HL-60/S4 treated with retinoic acid at 250 ng/mL for 4 days and 3 days (cell line): ENCODE results near the gene LYZL4.

Experiments used
- in situ Hi-C: fragments of 300-500 bp; cut with MboI; formaldehyde crosslinking; loops from 2 replicates; pipeline ENCODE4 v1.7.0; 2022; ENCODE audit warnings: low sequenced_read_pairs

Gene LYZL4

DNA sequence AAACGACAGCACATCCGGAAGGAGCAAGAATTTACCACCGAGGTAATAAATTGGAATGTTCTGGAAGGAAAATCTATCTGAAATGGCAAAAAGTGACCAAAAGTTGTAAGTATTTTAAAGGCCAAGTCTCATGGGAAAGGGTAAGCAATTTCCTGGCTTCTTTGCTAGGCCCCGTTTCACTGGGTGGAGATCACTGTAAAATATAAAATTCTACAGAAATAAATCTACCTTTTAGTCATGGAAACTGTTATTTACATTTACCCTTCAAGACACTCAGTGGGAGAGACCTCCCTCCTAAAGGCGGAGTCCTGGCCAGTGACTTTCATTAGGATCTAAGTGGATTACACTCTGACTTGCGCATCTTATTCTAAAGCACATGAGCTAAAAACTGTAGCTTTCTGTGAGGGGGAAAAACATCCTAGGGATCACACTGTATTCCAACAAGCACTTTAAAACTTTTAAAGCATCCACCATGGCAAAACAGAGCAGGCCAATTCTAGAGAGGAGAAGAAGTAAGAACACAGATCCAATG, 28.8 kb downstream of the LYZL4 start:
- in situ Hi-C loops = no loop called here

GRCh38 chr3:42377681-42378080, 32.7 kb downstream of the LYZL4 start:
- in situ Hi-C loops = no loop called here

- in situ Hi-C loops = no loop called here
Measured at GRCh38 chr3:42376344-42376798, 34.0 kb downstream of the LYZL4 start.

GRCh38 chr3:42375121-42375800, 35.1 kb downstream of the LYZL4 start:
- in situ Hi-C loops = no loop called here

DNA sequence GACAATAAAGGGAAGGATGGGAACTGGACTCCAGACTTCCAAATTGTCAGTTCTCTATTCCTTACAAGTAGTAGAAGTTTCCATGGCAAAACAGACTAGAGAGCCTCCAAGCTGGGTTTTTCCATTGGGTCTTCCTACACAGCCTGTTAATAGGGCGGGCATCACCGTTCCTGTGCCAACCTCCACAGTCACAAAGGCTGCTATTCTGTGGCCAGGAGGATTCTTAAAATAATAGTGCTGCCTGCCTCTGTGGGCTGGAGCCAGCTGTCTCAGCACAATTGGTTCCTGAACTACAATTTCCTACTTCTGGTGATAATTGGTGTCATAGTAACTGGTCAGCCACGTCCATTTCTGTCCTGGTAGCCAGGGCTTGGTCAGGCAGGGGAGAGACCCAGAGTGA, 38.6 kb downstream of the LYZL4 start:
- in situ Hi-C loops = no loop called here

GRCh38 chr3:42369832-42370231, 40.6 kb downstream of the LYZL4 start:
- in situ Hi-C loops = no loop called here

DNA sequence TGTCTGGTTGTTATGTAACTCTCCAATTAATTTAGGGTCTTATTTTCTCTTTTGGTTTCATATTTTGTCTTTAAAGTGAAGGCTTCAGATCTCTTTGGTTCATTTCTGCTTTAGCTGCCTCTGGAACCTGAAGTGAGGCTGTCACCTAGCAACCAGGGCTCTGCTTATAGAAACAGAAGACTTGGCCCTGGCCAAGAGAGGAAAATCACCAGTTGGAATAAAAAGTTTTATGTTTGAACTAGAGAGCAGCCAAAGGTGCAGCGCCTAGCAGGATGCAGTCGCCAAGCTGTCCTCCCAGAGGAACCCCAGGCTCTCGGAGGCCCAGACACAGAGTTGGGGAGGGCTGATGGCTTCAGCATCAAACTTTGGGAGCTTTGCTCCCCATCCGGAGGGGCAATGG, 41.1 kb downstream of the LYZL4 start:
- in situ Hi-C loops = no loop called here

- in situ Hi-C loops = no loop called here
Measured at GRCh38 chr3:42368861-42369260, 41.5 kb downstream of the LYZL4 start.

- in situ Hi-C loops = no loop called here
Measured at GRCh38 chr3:42367903-42368302, 42.5 kb downstream of the LYZL4 start.

DNA sequence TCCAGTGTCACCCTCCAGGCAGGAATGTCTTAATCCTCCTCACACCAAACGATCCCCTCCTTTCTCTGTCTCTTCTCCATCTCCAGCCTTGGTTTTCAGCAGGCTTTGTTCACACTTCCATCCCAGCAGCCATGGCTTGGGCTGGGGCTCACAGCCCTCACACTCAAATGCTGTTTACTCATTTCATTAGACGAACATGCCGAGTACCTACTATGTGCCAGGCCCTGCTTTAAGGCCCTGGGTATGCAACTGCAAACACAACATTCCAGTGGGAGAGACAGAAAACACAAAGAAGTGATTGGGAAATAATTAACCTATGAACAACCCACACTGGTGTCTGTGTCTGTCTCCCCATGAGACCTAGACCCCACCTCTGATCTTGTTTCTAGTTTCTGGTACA, 43.9 kb downstream of the LYZL4 start:
- in situ Hi-C loops = no loop called here

- in situ Hi-C loops = no loop called here
Measured at GRCh38 chr3:42357335-42357734, 53.1 kb downstream of the LYZL4 start.

- in situ Hi-C loops = no loop called here
Measured at GRCh38 chr3:42355612-42356011, 54.8 kb downstream of the LYZL4 start.

DNA sequence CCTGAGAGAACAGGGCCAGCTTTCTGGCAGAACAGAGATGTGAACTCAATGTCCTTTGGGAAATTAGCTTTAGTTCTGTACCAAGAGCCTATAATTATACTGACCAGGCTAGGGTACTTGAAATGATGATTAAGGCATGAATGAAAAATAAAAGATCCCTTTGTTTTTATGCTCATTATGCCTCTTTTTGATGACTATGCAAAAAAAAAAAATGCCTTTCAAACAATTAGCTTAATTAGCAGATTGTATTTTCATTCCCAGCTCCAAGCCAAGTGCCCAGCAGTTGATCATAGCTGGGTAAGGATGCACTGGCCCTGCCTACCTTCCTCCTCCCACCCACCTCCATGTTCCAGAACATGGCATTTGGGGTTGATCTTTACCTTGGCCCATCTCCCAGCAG, 56.8 kb downstream of the LYZL4 start:
- in situ Hi-C loops = no loop called here

DNA sequence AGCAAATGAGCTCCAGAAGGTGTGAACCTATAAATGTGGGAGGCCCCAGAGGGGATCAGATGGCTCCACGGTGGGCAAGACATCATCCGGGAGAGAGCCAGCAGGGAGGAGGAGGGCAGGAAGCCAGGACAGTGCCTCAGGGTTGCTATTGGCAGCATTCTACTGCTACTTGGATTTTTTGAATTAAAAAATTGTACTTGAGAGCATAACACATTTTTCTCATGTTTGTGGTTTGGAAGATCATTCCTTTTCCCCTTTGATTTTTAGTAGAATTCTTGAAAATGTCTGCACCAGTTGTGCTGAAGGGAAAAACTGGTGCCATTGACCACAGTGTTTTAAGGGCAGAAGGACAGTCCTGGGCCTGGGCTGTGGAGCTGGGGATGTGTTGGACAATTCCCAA, 59.2 kb downstream of the LYZL4 start:
- in situ Hi-C loops = no loop called here

DNA sequence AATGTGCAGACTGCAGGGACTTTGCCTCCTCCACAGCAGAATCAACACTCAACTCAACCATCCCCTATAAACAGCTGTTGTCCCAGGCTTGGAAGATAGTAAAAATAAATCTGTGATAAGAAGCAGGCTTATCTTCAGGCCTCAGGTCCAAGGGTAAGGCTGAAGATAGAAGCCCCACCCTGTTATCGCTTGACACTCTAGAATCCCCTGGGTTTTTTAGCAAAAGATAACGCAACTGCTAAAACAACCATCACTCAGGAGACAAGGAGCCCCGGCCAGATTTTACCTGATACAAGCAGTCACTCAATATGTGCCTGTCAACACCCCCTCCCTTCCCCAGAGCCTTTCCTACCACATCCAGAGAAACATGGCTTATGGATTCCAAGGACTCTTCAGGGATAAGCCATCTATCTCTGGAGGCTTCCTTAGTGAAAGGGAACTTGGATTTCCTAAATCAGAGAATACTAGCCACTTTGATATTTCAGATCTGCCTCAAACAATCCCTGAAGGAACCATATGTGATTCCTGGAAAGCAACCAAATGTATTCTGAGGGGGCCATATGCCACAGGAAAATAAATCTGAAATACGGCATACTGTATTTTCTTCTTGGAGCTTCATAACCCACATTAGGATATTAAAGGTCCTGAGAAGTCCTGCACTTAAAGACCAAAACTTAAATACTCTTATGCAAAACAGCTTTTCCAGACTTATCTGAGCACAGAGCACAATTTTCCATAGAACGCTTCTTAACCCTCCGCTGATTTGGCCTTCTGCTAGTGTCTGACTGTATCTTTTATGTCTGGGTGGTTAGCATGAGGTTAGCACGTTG, 60.4 kb downstream of the LYZL4 start:
- in situ Hi-C loops = no loop called here

- in situ Hi-C loops = no loop called here
Measured at GRCh38 chr3:42347928-42348327, 62.5 kb downstream of the LYZL4 start.
